Measurements from ENCODE around the gene LRRC4. TPM values are rescaled to one million over a fixed set of nuclear protein-coding genes. Genes with fewer than 3 reads are reported as not detected.

Gene LRRC4
- total RNA-seq, 4 donors from 2014 or later = 0.29 to 2.5 (median 1.2) TPM

GRCh38 chr7:128059143-128059988 is 28.1 kb upstream of the LRRC4 start:
- intact Hi-C loops (cut with DNase I; ENCODE audit: low total_unique reads) = no loop called here
- no peaks in the 10 kb centered on the region for H3K4me1 ChIP-seq
- TF ChIP-seq POLR2A (IDR thresholded peaks at IDR 0.05) (no peak), CTCF (IDR thresholded peaks at IDR 0.05) (no peak)
- DNase-seq = no peak
- H3K27ac ChIP-seq = no peak overlapping the region
- H3K9me3 ChIP-seq = no peaks in the 10 kb centered on the region
- H3K27me3 ChIP-seq = no peaks in the 10 kb centered on the region
- no peak overlapping the region for H3K4me3 ChIP-seq
- H3K36me3 ChIP-seq = no peaks in the 10 kb centered on the region

- Histone ChIP-seq H3K27ac (no peak overlapping the region), H3K4me1 (no peaks in the 10 kb centered on the region), H3K9me3 (no peaks in the 10 kb centered on the region), H3K36me3 (no peaks in the 10 kb centered on the region), H3K4me3 (no peak overlapping the region), H3K27me3 (no peaks in the 10 kb centered on the region)
- TF ChIP-seq CTCF (IDR thresholded peaks at IDR 0.05) = no peak
- TF ChIP-seq POLR2A (IDR thresholded peaks at IDR 0.05) = no peak
- intact Hi-C loops (cut with DNase I; ENCODE audit: low total_unique reads) = no loop called here
- DNase-seq = no peak
Observed at GRCh38 chr7:128057909-128058308, 26.7 kb upstream of the LRRC4 start.

- no peaks in the 10 kb centered on the region for H3K9me3 ChIP-seq
- no peak for DNase-seq
- H3K4me3 ChIP-seq = no peak overlapping the region
- H3K27me3 ChIP-seq = no peaks in the 10 kb centered on the region
- H3K27ac ChIP-seq = no peak overlapping the region
- H3K36me3 ChIP-seq = no peaks in the 10 kb centered on the region
- TF ChIP-seq CTCF (IDR thresholded peaks at IDR 0.05) (no peak), POLR2A (IDR thresholded peaks at IDR 0.05) (no peak)
- no peaks in the 10 kb centered on the region for H3K4me1 ChIP-seq
- intact Hi-C loops (cut with DNase I; ENCODE audit: low total_unique reads) = no loop called here
Observed at GRCh38 chr7:128056901-128057300, 25.7 kb upstream of the LRRC4 start.

- TF ChIP-seq POLR2A (IDR thresholded peaks at IDR 0.05) = no peak
- TF ChIP-seq CTCF (IDR thresholded peaks at IDR 0.05) = no peak
- Histone ChIP-seq H3K4me3 (no peak overlapping the region), H3K27ac (no peak overlapping the region), H3K36me3 (no peaks in the 10 kb centered on the region), H3K9me3 (no peaks in the 10 kb centered on the region), H3K27me3 (no peaks in the 10 kb centered on the region), H3K4me1 (no peaks in the 10 kb centered on the region)
- no peak for DNase-seq
- intact Hi-C loops (cut with DNase I; ENCODE audit: low total_unique reads) = no loop called here
Observed at GRCh38 chr7:128055637-128056036, 24.4 kb upstream of the LRRC4 start.

GRCh38 chr7:128054511-128054910 is 23.3 kb upstream of the LRRC4 start:
- no peaks in the 10 kb centered on the region for H3K9me3 ChIP-seq
- TF ChIP-seq POLR2A (IDR thresholded peaks at IDR 0.05) (no peak), CTCF (IDR thresholded peaks at IDR 0.05) (no peak)
- H3K27me3 ChIP-seq = no peaks in the 10 kb centered on the region
- no peaks in the 10 kb centered on the region for H3K4me1 ChIP-seq
- no peak overlapping the region for H3K4me3 ChIP-seq
- no peak overlapping the region for H3K27ac ChIP-seq
- DNase-seq = no peak
- intact Hi-C loops (cut with DNase I; ENCODE audit: low total_unique reads) = no loop called here
- no peaks in the 10 kb centered on the region for H3K36me3 ChIP-seq

All from uterus (tissue), 4 donors.